ENCODE results near the gene SSX2IP.

Gene SSX2IP

DNA sequence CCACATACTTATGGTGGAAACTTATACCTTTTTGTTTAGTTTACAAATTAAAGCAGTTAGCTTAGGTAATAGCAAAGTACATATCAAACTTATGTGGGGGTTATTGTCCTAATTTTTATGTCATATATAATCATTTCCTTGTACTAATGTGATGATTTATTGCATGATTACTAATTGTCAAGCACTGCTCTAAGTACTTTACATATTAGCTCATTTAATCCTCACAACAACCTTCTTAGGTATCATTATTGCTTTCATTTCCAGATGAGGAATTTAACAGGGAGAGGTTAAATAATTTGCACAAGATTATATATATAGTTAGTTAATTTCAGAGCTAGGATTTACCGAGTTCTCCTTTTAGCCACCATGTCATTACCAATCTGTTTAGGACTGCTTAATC is 11.9 kb upstream of the SSX2IP start:
- no peaks in the 10 kb centered on the region for H3K36me3 ChIP-seq (ENCODE audit: insufficient read depth, low read length)
- H3K9me3 ChIP-seq (ENCODE audit: low read length), result no peaks in the 10 kb centered on the region
- peaks cover 32% of the 10 kb centered on the region for H3K27me3 ChIP-seq (ENCODE audit: insufficient read depth, low read length)
- no peak overlapping the region for H2AFZ ChIP-seq (ENCODE audit: low read depth, low read length)
- H3K4me3 ChIP-seq (ENCODE audit: low read length), result no peak overlapping the region
- peaks cover 9% of the 10 kb centered on the region for H3K4me1 ChIP-seq (ENCODE audit: insufficient read depth, low read length)

DNA sequence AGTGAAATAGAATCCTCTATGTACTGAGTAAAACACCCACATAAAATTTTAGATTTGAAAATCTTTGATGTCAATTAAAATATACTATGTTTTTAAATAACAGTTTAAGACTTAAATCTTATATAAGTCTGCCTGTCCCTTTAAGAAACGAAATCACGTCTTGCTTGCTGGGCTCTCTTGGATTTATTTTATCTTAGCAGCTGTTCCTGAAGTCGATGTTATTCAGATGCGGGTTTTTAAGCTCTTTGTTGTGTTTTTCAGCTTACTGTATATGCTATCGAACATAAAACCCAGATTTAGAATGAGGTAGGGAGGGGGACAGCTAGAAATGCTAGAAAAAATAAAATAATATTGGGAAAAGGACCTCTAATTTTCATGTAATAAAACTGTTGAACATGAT is 11.1 kb upstream of the SSX2IP start:
- Histone ChIP-seq H3K36me3 (ENCODE audit: insufficient read depth, low read length) (no peaks in the 10 kb centered on the region), H3K9me3 (ENCODE audit: low read length) (no peaks in the 10 kb centered on the region), H3K27me3 (ENCODE audit: insufficient read depth, low read length) (peaks cover 29% of the 10 kb centered on the region), H3K4me1 (ENCODE audit: insufficient read depth, low read length) (peaks cover 9% of the 10 kb centered on the region), H2AFZ (ENCODE audit: low read depth, low read length) (no peak overlapping the region), H3K4me3 (ENCODE audit: low read length) (no peak overlapping the region)

DNA sequence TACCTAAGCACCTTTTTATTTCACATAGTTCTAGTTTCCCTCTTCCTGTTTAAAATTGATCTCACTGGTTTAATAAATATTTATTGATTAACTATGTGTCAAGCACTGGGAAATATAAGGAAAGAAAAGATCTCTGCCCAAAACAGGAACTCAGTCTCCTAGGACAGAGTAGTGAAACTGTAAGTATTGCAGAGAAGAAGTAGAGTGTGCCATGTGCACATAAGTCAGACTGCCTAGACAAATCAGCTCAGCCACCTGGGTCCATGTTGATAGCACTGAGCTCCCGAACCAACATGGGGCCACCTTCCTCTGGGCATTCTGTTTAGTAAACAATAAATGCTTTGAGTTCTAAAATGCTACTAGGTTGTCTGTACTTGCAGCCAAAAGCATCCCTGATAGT is 9.8 kb upstream of the SSX2IP start:
- H3K4me3 ChIP-seq (ENCODE audit: low read length), result no peak overlapping the region
- H3K36me3 ChIP-seq (ENCODE audit: insufficient read depth, low read length), result no peaks in the 10 kb centered on the region
- peaks cover 9% of the 10 kb centered on the region for H3K4me1 ChIP-seq (ENCODE audit: insufficient read depth, low read length)
- no peak overlapping the region for H2AFZ ChIP-seq (ENCODE audit: low read depth, low read length)
- H3K27me3 ChIP-seq (ENCODE audit: insufficient read depth, low read length), result peaks cover 34% of the 10 kb centered on the region
- peaks cover 2% of the 10 kb centered on the region for H3K9me3 ChIP-seq (ENCODE audit: low read length)

DNA sequence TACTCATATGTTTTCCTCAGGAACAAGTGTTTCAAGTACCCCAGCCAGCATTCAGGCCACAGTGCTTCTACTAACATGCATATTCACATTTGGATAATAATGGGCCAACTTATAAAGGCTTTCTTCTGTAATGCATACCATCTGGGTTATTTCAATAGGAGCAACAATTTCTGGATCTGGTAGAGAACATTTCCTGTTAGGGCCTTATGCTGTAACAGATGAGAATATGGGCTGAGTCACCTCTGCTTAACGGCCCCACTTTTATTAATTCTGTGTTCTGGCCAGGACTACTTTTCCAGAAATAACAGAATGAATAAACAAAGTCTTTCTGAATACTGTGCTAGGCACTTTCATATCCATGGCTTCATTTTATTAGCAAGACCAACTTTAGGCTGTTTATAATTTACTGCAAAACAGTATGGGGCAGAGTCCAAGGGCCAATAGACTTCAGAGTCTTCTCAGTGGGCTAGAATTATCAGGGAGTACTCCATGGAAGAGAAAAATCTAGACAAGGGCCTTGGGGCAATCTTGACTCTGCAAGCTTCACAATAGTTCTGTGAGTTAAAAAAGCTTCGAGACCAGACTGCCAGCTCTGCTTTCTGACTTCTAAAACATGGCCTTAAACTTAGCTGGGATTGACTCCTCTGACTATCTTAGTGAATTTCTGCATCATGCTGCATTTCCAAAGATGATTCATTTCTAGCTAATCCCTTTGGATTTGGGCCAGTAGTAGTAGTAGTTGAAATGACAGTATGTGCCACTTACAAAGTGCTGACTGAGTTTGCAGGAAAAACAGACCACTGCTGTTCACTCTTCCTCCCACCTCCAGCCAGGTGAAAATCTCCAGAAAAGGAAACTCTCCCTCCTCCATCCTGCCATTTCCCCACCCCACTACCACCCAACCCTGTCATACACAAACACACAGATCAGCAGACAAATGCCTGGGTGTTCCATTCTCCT is 8.2 kb upstream of the SSX2IP start:
- Histone ChIP-seq H3K36me3 (ENCODE audit: insufficient read depth, low read length) (no peaks in the 10 kb centered on the region), H3K4me1 (ENCODE audit: insufficient read depth, low read length) (peaks cover 9% of the 10 kb centered on the region), H3K9me3 (ENCODE audit: low read length) (peaks cover 2% of the 10 kb centered on the region), H2AFZ (ENCODE audit: low read depth, low read length) (no peak overlapping the region), H3K27me3 (ENCODE audit: insufficient read depth, low read length) (peaks cover 30% of the 10 kb centered on the region), H3K4me3 (ENCODE audit: low read length) (no peak overlapping the region)

DNA sequence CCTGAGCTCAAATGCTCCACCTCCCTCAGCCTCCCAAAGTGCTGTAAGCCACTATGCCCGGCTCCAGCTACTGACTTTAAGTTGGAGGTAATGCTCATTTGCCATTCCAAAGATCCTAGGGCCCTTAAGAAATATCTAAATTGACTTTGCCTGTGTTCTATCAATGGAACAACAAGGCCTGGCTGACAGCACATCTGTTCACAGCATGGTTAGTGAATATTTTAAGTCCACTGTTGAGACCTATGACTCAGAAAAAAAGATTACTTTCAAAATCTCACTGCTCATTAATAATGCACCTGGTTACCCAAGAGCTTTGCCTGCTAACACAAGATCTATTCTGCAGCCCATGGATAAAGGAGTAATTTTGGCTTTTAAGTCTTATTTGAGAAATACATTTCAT is 3.5 kb upstream of the SSX2IP start:
- Histone ChIP-seq H3K36me3 (ENCODE audit: insufficient read depth, low read length) (no peaks in the 10 kb centered on the region), H2AFZ (ENCODE audit: low read depth, low read length) (no peak overlapping the region), H3K4me3 (ENCODE audit: low read length) (no peak overlapping the region), H3K9me3 (ENCODE audit: low read length) (peaks cover 2% of the 10 kb centered on the region), H3K27me3 (ENCODE audit: insufficient read depth, low read length) (peaks cover 9% of the 10 kb centered on the region), H3K4me1 (ENCODE audit: insufficient read depth, low read length) (peaks cover 22% of the 10 kb centered on the region)

DNA sequence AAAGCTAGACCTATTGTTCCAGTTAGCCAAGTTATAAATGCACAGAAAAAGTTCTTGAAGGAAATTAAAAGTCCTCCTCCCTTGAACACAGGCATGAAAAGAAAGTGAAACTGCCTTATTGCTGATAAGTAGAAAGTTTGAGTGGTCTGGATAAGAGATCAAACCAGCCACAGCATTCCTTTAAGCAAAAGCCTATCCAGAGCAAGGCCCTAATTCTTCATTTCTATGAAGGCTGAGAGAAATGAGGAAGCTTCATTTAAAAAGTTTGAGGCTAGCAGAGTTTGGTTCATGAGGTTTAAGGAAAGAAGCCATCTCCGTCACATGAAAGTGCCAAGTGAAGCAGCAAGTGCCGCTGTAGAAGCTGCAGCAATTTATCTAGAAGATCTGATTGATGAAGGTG is 2.7 kb upstream of the SSX2IP start:
- no peak overlapping the region for H2AFZ ChIP-seq (ENCODE audit: low read depth, low read length)
- H3K27me3 ChIP-seq (ENCODE audit: insufficient read depth, low read length), result peaks cover 8% of the 10 kb centered on the region
- H3K4me3 ChIP-seq (ENCODE audit: low read length), result no peak overlapping the region
- peaks cover 21% of the 10 kb centered on the region for H3K4me1 ChIP-seq (ENCODE audit: insufficient read depth, low read length)
- no peaks in the 10 kb centered on the region for H3K36me3 ChIP-seq (ENCODE audit: insufficient read depth, low read length)
- peaks cover 2% of the 10 kb centered on the region for H3K9me3 ChIP-seq (ENCODE audit: low read length)

DNA sequence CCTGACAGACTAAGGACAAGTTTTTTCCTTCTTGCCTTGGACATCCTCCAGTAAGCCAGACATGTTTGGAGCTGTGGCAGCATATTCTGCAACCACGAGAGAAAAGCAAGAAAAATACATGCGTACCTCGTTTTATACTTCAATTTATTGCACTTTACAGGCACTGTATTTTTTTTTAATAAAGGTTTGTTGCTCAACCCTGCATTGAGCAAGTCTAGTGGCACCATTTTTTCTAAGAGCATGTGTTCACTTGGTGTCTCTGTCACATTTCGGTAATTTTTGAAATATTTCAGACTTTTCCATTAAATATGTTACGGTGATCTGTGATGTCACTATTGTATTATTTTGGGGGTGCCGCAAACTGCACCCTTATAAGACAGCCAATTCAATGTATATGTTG is 2.1 kb upstream of the SSX2IP start:
- no peak overlapping the region for H3K4me3 ChIP-seq (ENCODE audit: low read length)
- no peaks in the 10 kb centered on the region for H3K36me3 ChIP-seq (ENCODE audit: insufficient read depth, low read length)
- H3K4me1 ChIP-seq (ENCODE audit: insufficient read depth, low read length), result peaks cover 20% of the 10 kb centered on the region
- peaks cover 2% of the 10 kb centered on the region for H3K9me3 ChIP-seq (ENCODE audit: low read length)
- H2AFZ ChIP-seq (ENCODE audit: low read depth, low read length), result no peak overlapping the region
- H3K27me3 ChIP-seq (ENCODE audit: insufficient read depth, low read length), result peaks cover 8% of the 10 kb centered on the region

DNA sequence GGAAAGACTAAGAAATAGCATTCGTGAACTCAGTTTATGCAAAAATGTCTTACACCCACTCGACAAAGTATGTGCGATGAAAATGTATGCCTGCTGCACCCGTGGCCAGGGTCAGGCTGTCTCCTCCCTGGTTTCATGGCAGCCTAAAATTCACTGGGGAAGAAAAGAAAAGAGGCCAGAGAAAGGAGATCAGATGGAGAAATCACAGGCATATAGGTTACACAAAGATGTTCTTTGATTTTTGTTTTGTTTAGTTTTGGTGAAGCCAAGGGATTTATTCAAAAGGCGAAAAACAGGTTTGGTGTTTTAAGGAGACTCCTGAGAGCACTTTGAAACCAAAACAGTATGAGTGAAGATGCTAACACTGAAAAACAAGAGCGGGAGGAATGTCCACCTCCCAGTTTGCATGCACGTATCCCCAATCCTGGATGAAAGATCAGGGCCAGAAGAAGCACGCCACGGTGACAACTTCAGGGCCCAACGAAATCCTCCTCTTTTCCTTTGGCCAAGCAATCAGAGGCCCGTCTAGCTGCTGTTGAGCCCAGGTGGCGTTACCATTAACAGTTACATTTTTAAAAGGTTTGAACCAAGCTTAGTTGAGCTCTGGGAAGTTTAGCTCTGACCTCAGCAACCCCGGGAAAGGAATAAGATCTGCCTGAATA is 992 bp upstream of the SSX2IP start:
- Histone ChIP-seq H3K4me1 (ENCODE audit: insufficient read depth, low read length) (peaks cover 20% of the 10 kb centered on the region), H3K27me3 (ENCODE audit: insufficient read depth, low read length) (peaks cover 8% of the 10 kb centered on the region), H3K36me3 (ENCODE audit: insufficient read depth, low read length) (no peaks in the 10 kb centered on the region), H2AFZ (ENCODE audit: low read depth, low read length) (peak overlapping the region; percentile 98), H3K9me3 (ENCODE audit: low read length) (peaks cover 2% of the 10 kb centered on the region), H3K4me3 (ENCODE audit: low read length) (peak overlapping the region; percentile 89)

DNA sequence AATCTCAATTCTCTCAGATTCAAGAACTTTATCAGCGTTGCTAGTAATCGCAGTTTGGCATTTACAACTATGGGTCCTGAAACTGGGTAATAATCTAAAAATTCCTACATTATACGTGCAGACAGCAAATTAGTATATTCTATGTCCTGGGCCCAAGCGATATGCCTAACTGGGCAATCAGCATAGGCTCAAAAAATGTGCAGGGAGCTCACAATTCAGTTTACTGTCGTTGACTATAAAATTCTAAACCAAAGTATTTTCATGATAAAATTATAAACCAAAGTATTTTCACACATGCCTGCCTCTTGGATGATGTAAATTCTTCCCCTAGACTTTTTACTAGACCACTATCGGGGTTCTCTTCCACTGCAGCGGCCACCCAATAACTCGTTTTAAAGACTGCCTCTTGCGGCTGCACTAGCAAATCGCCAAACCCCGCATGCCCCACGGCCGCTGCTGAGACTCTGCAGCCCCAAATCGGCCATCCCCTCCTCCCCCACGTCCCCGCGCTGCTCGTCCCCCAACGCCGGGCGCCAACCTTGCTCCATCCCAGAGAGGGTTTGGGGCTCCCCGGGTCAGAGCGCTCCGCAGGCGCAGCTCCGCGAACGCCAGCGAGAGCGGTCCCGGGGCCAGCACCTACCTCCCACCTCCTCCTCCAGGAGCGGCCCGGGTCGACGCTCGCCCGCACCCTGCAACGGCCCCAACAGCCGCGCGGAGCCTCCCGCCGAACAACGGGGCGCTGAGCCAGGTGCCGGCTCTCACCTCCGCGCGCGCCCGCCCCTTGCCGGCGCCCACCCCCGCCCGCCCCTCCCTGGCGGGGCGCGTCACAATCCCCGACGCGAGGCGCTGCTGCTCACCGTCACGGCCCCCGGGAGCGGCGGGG is 506 bp downstream of the SSX2IP start:
- H3K4me3 ChIP-seq (ENCODE audit: low read length), result peak overlapping the region; percentile 89
- H3K27me3 ChIP-seq (ENCODE audit: insufficient read depth, low read length), result no peaks in the 10 kb centered on the region
- H2AFZ ChIP-seq (ENCODE audit: low read depth, low read length), result peak overlapping the region; percentile 98
- peaks cover 20% of the 10 kb centered on the region for H3K4me1 ChIP-seq (ENCODE audit: insufficient read depth, low read length)
- no peaks in the 10 kb centered on the region for H3K36me3 ChIP-seq (ENCODE audit: insufficient read depth, low read length)
- no peaks in the 10 kb centered on the region for H3K9me3 ChIP-seq (ENCODE audit: low read length)

DNA sequence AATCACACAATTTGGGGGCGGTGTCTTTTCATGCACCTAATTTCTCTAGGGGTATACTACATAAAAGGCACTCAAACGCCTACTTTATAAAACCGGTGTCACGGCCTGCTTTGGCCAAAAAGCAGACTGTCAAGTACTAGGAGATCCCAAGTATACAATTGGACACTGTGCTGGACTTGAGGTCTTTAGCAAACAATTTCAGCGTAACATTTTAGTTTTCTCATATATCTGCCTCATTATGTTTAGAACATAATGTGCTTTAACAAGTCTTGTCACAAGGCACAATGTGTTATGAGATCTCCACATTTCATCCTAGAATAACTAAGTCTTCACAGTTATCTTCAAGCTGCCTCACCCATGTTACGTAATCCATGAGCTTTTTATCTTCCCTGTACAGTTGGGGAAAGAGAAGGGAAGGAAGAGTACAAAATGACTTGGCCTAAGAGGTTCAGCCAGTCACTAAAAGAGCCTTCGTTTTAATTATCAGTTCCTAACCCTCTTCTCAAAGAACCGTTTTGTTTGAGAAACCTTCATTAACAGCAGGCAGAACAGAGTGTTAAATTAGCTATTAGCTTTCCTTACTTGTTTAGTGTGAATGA is 1.7 kb downstream of the SSX2IP start:
- H3K27me3 ChIP-seq (ENCODE audit: insufficient read depth, low read length), result no peaks in the 10 kb centered on the region
- H3K4me1 ChIP-seq (ENCODE audit: insufficient read depth, low read length), result peaks cover 20% of the 10 kb centered on the region
- H3K36me3 ChIP-seq (ENCODE audit: insufficient read depth, low read length), result no peaks in the 10 kb centered on the region
- H3K9me3 ChIP-seq (ENCODE audit: low read length), result peaks cover under 1% of the 10 kb centered on the region
- H2AFZ ChIP-seq (ENCODE audit: low read depth, low read length), result no peak overlapping the region
- H3K4me3 ChIP-seq (ENCODE audit: low read length), result peak overlapping the region; percentile 89

DNA sequence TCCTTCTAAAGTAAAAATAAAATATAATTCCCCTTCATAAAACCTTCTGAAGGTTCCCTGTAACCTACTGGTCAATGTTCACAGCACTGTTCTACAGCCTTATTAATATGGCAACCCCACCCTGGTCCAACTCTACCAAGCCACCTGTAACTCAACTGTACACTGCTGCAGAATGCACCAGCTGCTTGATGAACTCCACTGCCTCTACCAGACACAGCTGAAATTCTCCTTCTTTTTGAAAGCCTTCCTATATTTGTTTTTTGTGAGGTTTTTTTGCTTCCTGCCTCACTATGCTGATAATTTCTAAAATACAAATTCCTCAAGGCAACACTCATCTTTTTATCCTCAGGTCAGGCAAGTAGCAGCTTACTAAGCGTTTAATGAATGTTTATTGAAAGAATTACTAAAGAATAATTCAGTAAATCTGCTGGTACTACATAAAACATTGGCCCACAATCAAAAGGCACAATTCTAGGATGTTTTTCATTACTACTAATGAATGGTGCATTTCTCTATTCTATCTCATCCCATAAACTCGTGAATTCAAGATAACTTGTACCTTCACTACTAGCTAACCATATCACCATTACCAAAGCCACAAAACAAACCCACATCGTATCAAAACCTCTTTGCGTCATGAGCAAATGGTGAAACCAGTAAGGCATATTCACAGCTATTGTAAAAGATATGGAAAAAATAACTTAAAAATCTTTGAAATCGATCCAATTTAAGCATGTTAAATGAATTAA is 2.4 kb downstream of the SSX2IP start:
- H3K4me3 ChIP-seq (ENCODE audit: low read length), result no peak overlapping the region
- H3K36me3 ChIP-seq (ENCODE audit: insufficient read depth, low read length), result no peaks in the 10 kb centered on the region
- no peaks in the 10 kb centered on the region for H3K27me3 ChIP-seq (ENCODE audit: insufficient read depth, low read length)
- H3K9me3 ChIP-seq (ENCODE audit: low read length), result peaks cover 3% of the 10 kb centered on the region
- no peak overlapping the region for H2AFZ ChIP-seq (ENCODE audit: low read depth, low read length)
- H3K4me1 ChIP-seq (ENCODE audit: insufficient read depth, low read length), result peaks cover 20% of the 10 kb centered on the region

DNA sequence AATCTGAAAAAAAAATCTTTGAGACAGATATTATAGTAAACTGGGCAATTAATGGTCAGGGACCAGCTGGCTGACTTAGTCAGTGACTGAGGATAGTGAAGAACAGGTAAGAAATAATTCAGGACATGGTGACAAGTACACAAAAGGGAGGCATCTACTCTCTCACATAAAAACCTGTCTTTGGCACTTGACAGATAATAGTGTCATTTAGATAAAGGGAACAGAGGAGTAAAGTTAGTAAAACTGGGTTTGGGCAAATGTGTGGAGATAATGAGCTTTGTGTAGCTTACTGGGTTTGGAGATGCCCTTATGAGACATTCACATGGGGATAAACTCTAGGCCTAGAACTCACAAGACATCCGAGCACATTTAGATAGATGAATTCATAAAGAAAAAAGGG is 4.0 kb downstream of the SSX2IP start:
- peaks cover 3% of the 10 kb centered on the region for H3K9me3 ChIP-seq (ENCODE audit: low read length)
- H3K36me3 ChIP-seq (ENCODE audit: insufficient read depth, low read length), result no peaks in the 10 kb centered on the region
- H3K27me3 ChIP-seq (ENCODE audit: insufficient read depth, low read length), result no peaks in the 10 kb centered on the region
- no peak overlapping the region for H3K4me3 ChIP-seq (ENCODE audit: low read length)
- peaks cover 16% of the 10 kb centered on the region for H3K4me1 ChIP-seq (ENCODE audit: insufficient read depth, low read length)
- H2AFZ ChIP-seq (ENCODE audit: low read depth, low read length), result no peak overlapping the region
